Spleen (tissue), 11 donors: ENCODE measurements around the gene LCNL1. TPM values are rescaled to one million over a fixed set of nuclear protein-coding genes. Genes with fewer than 3 reads are reported as not detected.
A peak's percentile ranks its signal among the peaks of the same experiment; 100 is the strongest.

ENCODE experiments used
- DNase-seq: peaks from one replicate; pipeline ENCODE4 v3.0.0-alpha.2; 2020
- H3K27ac ChIP-seq, 8 donors: fragments of 200-600 bp; sonication (generic) in 7 of 8; 1 replicate in 4 of 8; 2 replicates in 4 of 8; pipeline versions ENCODE4 v1.5.0 to v1.8.0; 2016 to 2021; ENCODE audit warnings: inconsistent platforms in 4 of 8, mild to moderate bottlenecking in 4 of 8, moderate library complexity in 1 of 8
- H3K27me3 ChIP-seq, 7 donors: fragments of 200-600 bp; sonication (generic) in 6 of 7; replicated peaks in 1 of 7; 1 replicate in 4 of 7; 2 replicates in 3 of 7; pipeline versions ENCODE4 v1.5.0 to v1.8.0; 2016 to 2021; ENCODE audit warnings: inconsistent platforms in 3 of 7, mild to moderate bottlenecking in 1 of 7
- H3K36me3 ChIP-seq, 6 donors: fragments of 200-600 bp; sonication (generic) in 5 of 6; 1 replicate in 4 of 6; 2 replicates in 2 of 6; pipeline versions ENCODE4 v1.5.0 to v1.8.0; 2016 to 2021; ENCODE audit warnings: inconsistent platforms in 2 of 6
- H3K4me1 ChIP-seq, 6 donors: fragments of 200-600 bp; sonication (generic) in 5 of 6; 1 replicate in 3 of 6; 2 replicates in 3 of 6; pipeline versions ENCODE4 v1.5.0 to v1.8.0; 2016 to 2021; ENCODE audit warnings: inconsistent platforms in 3 of 6
- H3K4me3 ChIP-seq, 8 donors: fragments of 200-600 bp; sonication (generic) in 7 of 8; 1 replicate in 4 of 8; 2 replicates in 4 of 8; pipeline versions ENCODE4 v1.5.0 to v1.8.0; 2016 to 2021; ENCODE audit warnings: inconsistent platforms in 4 of 8, mild to moderate bottlenecking in 4 of 8, moderate library complexity in 2 of 8
- H3K9me3 ChIP-seq, 8 donors: fragments of 200-600 bp; sonication (generic) in 7 of 8; 1 replicate in 4 of 8; 2 replicates in 4 of 8; pipeline versions ENCODE4 v1.5.0 to v1.8.0; 2016 to 2021; ENCODE audit warnings: inconsistent platforms in 4 of 8
- POLR2A ChIP-seq, 3 donors: fragments of 450-650 bp; IDR thresholded peaks; one replicate each; pipeline ENCODE4 v1.5.1; 2017; ENCODE audit warnings: antibody characterized with exemption in 3 of 3, mild to moderate bottlenecking in 1 of 3
- POLR2AphosphoS5 ChIP-seq, 3 donors: sonication (generic); formaldehyde crosslinking; IDR thresholded peaks; one replicate each; pipeline ENCODE4 v1.5.1; 2017; ENCODE audit warnings: antibody characterized with exemption in 3 of 3
- WGBS, 5 donors: extraction: QIAGEN DNeasy Blood & Tissue Kit in 3 of 5; methylation state at CpG; one replicate each; pipeline versions ENCODE4 v1.1.5 to v1.1.7; 2013 to 2018; 5-methylcytosine and 5-hydroxymethylcytosine counted together
- intact Hi-C: fragments of 100-400 bp; cut with DNase I; formaldehyde crosslinking; loops from one replicate; pipeline ENCODE4 v1.15.0; 2023; ENCODE audit warnings: low total_unique reads
- polyA plus RNA-seq, 3 donors: library from polyadenylated mRNA; stranded (reverse); fragments of 200-250 nt; gene quantifications; one replicate each; pipeline ENCODE4 v1.2.1, GENCODE V29; 2013
- total RNA-seq, 7 donors: library from RNA; depleted of rRNA in 3 of 7; stranded (reverse); fragments of >200 nt in 3 of 7; fragmentation: NEBNext Ultra II Directional in 4 of 7; extraction: Animal tissue kit (Norgen Biotek cat#: 25700) in 4 of 7; gene quantifications; one replicate each; pipeline versions ENCODE4 v1.1.0 to v1.2.1, GENCODE V29; 2016 to 2021
- TF ChIP-seq, protein P1 (sequence below), 11 experiments: fragments of 200-600 bp in 7 of 11; fragments of 450-650 bp in 4 of 11; sonication (generic) in 4 of 11; IDR thresholded peaks in 8 of 11; conservative IDR thresholded peaks in 3 of 11; 1 replicate in 7 of 11; 2 replicates in 4 of 11; pipeline versions ENCODE4 v1.4.0 to v1.8.0; 2016 to 2021; ENCODE audit warnings: antibody characterized with exemption in 11 of 11, inconsistent platforms in 4 of 11, mild to moderate bottlenecking in 1 of 11
- donor health status: healthy with polysubstance abuse.
- donor health status: DM: no; HTN: no; CAD: no; lungs with moderate emphysema.
- donor health status: DM: no; HTN: no; CAD: no.
- donor health status: Bipolar disorder and iron deficiency.
- donor health status: healthy.
- donor health status: DM: no; HTN: no; CAD: no.
- donor health status: DM: yes; HTN: yes; CAD: no.

The LCNL1 gene
- total and polyA plus RNA-seq, 10 donors, result 1.3 to 8.3 (median 3.2) TPM

DNA sequence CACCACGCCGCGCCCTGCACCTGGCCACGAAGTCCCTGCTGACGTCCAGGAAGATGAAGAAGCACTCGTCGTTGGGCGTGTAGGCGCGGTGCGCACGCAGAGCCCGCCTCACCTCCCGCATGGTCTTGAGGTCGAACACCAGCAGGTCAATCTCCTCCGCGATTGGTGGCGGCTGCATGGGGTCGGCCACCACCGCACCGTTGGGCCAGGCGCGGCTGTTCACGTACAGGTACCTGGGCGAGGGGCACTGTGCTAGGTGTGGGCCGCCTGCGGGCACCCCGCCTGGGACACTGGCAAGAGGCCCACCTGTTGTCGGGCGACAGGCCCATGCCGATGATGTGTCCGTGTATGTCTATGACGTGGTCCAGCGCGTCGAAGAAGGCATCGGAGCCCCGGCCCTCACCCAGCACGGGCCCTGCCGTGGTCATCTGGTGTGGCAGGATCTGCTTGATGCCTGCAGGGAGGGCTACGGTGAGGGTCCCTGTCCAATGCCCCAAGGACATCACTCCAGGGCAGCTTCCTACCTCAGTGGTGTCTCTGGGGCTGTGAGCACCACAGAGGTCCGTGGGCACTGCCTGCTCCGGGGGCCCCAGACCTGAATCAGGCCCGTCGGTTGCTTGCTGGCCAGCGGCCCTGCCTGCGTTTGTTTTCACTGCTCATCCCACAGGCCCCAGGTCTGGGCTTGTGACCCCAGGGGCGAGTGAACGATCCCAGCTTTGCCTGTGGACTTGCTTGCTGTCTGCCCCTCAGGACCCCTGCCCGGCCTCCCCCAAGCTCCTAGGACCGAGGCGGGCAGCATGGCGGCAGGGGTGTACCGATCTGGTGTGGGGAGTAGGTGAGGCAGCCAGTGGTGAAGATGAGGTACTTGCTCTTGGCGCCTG is 41.3 kb upstream of the LCNL1 start:
- H3K36me3 ChIP-seq, result peaks cover 7 to 56% (median 39%) of the 10 kb centered on the region in 6 donors
- H3K4me1 ChIP-seq, result peaks cover 21 to 92% (median 64%) of the 10 kb centered on the region in 6 donors
- H3K9me3 ChIP-seq, result no peaks in the 10 kb centered on the region
- intact Hi-C loops, result loop anchor here (10.0 kb wide), 3 partner anchors 57 to 97 kb away; partner anchors contain the start of genes AJM1, FUT7, PHPT1 and TRAF2
- no peaks in the 10 kb centered on the region for H3K27me3 ChIP-seq
- WGBS, 5 donors, result 91 to 96% (median 95%) methylated on average over 18 to 55 of the region's 55 CpGs
- no peak overlapping the region for H3K4me3 ChIP-seq
- peak overlapping the region in 2 of 8 donors; percentile 72 to 97 for H3K27ac ChIP-seq
- DNase-seq, result peak; percentile 80
- TF ChIP-seq, protein P1, sequence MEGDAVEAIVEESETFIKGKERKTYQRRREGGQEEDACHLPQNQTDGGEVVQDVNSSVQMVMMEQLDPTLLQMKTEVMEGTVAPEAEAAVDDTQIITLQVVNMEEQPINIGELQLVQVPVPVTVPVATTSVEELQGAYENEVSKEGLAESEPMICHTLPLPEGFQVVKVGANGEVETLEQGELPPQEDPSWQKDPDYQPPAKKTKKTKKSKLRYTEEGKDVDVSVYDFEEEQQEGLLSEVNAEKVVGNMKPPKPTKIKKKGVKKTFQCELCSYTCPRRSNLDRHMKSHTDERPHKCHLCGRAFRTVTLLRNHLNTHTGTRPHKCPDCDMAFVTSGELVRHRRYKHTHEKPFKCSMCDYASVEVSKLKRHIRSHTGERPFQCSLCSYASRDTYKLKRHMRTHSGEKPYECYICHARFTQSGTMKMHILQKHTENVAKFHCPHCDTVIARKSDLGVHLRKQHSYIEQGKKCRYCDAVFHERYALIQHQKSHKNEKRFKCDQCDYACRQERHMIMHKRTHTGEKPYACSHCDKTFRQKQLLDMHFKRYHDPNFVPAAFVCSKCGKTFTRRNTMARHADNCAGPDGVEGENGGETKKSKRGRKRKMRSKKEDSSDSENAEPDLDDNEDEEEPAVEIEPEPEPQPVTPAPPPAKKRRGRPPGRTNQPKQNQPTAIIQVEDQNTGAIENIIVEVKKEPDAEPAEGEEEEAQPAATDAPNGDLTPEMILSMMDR (IDR thresholded peaks at IDR 0.05 in 8 of 11, conservative IDR thresholded peaks at IDR 0.05 in 3 of 11), result no peak
- TF ChIP-seq POLR2AphosphoS5 (IDR thresholded peaks at IDR 0.05), result peak in 2 of 3 donors; percentile 29 to 57

DNA sequence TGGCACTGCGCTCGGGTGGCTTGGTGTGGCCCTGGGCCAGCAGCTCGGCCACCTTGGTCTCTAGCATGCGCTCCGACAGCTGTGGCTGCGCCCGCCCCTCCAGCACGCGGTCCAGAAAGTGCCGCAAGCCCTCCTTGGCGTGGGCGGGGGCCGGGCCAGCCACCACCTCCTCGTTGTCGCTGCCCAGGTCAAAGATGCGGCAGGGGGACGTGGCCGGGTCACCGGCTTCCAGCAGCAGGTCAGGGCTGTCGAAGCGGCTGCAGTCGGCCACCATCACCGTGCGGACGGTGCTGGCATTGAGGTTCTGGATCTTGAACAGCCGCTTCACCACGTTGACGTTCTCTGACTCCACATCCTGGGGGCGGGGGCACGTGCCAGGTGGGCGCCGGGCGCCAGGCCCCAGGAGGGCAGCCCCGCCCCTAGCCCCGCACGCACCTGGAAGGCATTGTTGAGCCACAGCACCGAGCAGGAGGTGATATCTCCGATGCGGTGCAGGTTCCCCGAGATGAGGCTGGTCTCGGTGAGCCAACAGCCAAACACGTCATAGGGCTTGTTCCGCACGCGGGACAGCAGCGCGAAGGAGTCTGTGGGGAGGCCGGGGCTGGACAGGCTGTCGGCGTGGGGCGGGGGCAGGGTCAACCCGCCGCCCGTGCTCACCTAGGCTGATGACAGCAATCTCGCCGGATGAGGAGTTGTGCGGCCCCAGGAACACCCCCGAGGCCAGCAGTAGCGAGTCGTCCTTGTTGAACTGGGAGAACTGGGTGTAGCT is 40.5 kb upstream of the LCNL1 start:
- intact Hi-C loops, result loop anchor here (10.0 kb wide), 3 partner anchors 57 to 97 kb away; partner anchors contain the start of genes AJM1, FUT7, PHPT1 and TRAF2
- Histone ChIP-seq H3K4me1 (peaks cover 21 to 93% (median 68%) of the 10 kb centered on the region in 6 donors), H3K4me3 (peak overlapping the region in 3 of 8 donors; percentile 77 to 93 (median 89)), H3K9me3 (no peaks in the 10 kb centered on the region), H3K27ac (peak overlapping the region in 2 of 8 donors; percentile 13 to 97), H3K27me3 (no peaks in the 10 kb centered on the region), H3K36me3 (peaks cover 7 to 53% (median 39%) of the 10 kb centered on the region in 6 donors)
- DNase-seq, result peak; percentile 78
- TF ChIP-seq POLR2A (IDR thresholded peaks at IDR 0.05), result no peak
- peak in 2 of 3 donors; percentile 18 to 26 for TF ChIP-seq POLR2AphosphoS5 (IDR thresholded peaks at IDR 0.05)
- TF ChIP-seq, protein P1 (IDR thresholded peaks at IDR 0.05 in 8 of 11, conservative IDR thresholded peaks at IDR 0.05 in 3 of 11), result no peak
- whole genome bisulfite sequencing, 5 donors, result 89 to 93% (median 91%) methylated on average over 22 to 60 of the region's 60 CpGs

DNA sequence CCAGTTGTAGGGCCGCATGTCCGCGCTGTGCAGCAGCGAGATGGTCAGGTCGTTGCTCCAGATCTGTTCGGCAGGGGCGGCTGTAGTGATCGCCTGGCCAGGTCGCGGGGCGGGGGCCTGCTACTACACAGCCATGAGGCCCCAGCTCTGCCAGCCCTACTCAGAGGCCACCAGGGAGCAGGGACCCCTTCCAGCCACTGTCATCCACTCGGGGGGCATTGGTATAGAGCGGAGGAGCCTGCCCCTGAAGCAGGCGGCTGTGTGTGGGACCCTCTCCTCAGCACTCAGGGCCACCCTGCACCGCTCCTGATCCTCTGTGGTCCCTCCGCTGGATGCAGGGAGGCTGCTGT is 39.9 kb upstream of the LCNL1 start:
- Histone ChIP-seq H3K27me3 (no peaks in the 10 kb centered on the region), H3K9me3 (no peaks in the 10 kb centered on the region), H3K27ac (peak overlapping the region in 4 of 8 donors; percentile 94 to 97 (median 96)), H3K36me3 (peaks cover 7 to 48% (median 39%) of the 10 kb centered on the region in 6 donors), H3K4me1 (peaks cover 24 to 93% (median 71%) of the 10 kb centered on the region in 6 donors), H3K4me3 (peak overlapping the region in 6 of 8 donors; percentile 77 to 93 (median 88))
- intact Hi-C loops, result loop anchor here (10.0 kb wide), 3 partner anchors 58 to 98 kb away; partner anchors contain the start of genes AJM1, FUT7, PHPT1 and TRAF2
- WGBS, 5 donors, result 90 to 100% (median 94%) methylated on average over 12 to 16 of the region's 16 CpGs
- peak in 1 of 3 donors; percentile 1 for TF ChIP-seq POLR2AphosphoS5 (IDR thresholded peaks at IDR 0.05)
- TF ChIP-seq, protein P1 (IDR thresholded peaks at IDR 0.05 in 8 of 11, conservative IDR thresholded peaks at IDR 0.05 in 3 of 11), result no peak
- TF ChIP-seq POLR2A (IDR thresholded peaks at IDR 0.05), result no peak
- no peak for DNase-seq
